GM19351 (cell line): ENCODE results near the gene SST.
"Not testable (repeated sequence)": the region's sequence is repeated elsewhere in the genome, so short reads cannot be mapped to it uniquely, and the experiment has no call there.

Source experiments
- ATAC-seq: cut with Tn5 transposase; IDR thresholded peaks from one replicate; pipeline ENCODE4 v1.9.1; 2021; ENCODE audit warnings: mild to moderate bottlenecking, moderate library complexity; ENCODE audit not compliant: unreplicated experiment

The SST gene

DNA sequence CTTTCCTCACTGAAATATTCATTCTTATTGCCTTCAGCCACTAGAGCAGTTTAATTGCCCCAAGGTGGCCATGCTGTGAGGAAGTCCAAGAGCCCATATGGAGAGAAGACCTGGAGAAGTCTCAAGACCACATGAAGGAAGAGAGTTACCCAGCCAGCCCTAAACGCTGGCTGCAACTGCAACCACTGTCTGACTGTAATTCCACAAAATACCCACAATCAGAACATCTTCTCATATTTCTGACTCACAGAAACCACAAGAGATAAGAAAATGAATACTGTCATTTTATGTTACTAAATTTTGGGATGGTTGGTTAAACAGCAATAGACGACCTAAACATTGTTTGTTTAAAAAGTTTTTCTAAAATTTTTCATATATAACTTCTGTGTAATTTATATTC, 14.7 kb upstream of the SST start:
- ATAC-seq = no peak

- no peak for ATAC-seq
Measured at GRCh38 chr3:187684444-187684843, 14.2 kb upstream of the SST start.

GRCh38 chr3:187681756-187682155, 11.6 kb upstream of the SST start:
- not testable (repeated sequence) for ATAC-seq

DNA sequence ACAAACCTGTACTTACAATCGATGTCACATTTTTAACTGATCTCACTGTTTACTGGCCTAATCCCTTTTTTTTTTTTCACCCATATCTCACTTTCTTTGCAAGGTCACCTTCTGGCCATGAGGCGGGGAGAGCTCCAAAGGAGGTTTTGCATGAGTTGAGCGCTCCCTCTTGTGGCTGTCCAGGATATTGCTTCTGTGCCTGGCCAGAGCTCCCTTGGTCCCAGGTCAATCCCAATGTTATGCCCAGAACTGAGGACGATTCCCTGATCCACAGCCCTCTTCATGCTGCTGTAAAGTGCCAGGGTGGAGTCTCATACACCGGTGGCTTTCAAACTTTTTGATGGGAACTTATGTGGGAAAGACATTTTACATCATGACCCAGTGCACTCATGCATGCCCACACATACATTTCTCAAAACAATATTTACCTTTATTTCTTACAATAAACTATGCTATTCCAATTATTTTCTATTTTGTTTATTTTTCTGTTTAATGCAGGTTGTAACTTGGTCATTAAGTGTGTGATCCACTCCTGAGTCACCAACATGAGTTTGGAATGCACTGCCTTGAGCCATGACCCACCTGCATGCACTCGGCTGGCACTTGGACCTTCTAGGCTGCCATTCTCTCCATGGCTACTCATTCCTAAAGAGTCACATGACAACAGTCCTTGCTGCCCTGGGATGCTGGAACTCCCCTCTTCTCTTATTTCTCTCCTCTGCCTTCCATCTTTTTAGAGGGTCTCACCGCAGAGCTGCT, 9.6 kb upstream of the SST start:
- peak; percentile 86 for ATAC-seq

- no peak for ATAC-seq
Measured at GRCh38 chr3:187678726-187679268, 8.6 kb upstream of the SST start.

DNA sequence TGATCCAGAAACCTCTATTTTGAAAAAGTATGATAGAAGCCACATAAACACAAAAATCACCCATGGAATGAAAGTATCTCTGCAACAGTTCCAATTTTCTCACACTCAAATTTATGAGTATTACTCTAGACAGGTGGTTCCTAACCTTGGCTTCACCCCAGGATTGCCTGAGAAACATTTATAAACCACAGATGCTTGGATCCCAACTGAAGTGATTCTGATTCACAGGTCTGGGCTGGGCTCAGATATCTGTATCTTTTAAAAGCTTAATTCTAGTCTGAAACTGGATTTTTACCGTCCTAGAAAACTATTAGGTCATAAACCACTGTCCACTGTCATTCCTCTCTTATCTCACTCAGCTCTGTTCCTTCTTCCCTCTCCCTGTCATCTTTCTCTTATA, 7.4 kb upstream of the SST start:
- ATAC-seq = no peak

DNA sequence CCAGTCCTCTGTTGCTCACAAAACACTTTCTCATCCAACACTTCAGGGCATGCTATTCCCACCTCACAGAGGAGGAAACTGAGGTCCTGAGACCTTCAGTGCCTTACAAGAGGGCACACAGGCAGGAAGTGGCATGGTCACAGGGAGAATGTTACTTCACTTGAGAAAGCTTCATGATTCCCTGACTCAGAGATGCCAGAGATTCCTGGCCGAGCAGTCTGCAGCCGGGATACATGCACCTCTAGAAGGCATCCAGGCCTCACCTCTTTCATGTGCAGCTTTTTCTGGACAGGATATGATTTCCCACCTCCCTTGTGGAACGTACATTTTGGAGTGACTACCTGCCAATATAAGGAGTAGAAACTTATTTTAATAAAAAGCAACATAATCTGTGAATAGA, 2.8 kb upstream of the SST start:
- ATAC-seq = no peak

- no peak for ATAC-seq
Measured at GRCh38 chr3:187667526-187667925, 2.7 kb downstream of the SST start.

DNA sequence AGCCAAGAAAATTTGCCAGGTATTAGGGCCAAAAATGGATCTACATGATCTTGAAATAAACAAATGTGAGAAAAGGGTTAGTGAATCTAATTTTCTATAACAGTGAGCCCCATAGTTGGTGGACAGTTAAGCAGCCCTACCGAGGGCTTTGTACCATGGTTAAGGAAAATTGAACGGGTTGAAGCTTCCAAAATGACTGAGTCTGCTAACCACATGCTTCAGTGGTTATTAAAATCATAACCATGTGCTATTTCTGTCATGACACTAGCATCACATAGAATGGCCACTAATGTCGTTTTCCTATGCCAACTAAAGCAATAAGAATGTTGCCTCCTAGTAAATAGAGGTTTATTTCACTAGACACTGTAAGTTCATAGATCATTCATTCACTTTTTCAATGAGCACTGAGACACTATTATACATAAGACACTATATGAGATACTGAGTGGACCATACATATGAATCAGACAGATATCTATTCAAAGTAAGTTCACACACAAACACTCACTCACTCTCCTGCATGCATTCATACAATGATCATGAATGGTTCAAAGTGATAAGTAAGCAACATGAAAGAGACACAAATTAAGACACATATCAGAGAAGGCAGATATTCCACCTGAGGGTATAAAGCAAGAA, 4.3 kb downstream of the SST start:
- ATAC-seq = no peak

DNA sequence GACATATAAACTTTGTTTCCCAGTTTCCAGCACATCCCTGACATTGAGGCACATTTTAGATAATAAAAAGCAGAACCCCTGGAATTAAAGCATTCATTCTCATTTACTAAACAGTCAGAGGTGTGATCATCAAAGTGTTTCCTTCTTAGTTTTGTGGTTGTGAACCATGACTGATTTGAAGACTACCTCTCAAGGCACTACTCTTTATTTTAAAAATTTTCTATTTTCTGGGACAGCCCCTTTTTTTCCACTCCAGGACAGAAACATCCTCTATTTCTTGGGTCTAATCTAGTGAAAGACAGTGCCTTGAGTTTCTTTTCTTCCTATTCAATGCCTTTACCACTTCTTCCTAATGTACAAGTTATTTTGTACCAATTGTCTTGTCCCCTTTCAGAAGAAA, 5.2 kb downstream of the SST start:
- no peak for ATAC-seq

DNA sequence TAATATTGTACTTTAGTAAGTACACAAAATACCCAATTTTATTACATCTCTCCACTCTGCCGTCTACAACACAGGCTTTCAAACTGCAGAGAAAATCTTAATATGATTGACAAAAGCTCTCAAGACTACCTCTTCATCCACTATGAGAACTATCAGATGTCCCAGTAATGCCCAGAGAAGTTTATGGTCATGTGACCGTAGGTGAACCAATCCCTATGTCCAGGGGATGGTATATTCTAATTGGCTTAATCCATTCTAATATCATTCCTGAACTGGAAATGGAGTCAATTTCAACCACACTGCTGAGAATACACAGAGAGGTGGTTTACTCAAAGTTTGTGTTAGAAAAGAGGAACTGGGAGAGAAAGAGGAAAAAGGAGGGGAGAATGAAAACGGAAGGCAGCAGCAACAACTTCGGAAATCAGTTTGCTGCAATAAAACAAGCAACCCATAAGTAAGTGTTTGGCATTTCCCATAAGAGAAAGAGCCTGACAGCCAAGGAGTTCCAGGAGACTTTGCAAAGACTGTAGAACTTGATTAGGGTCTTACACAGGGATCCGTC, 7.3 kb downstream of the SST start:
- no peak for ATAC-seq

GRCh38 chr3:187661267-187661666, 8.9 kb downstream of the SST start:
- ATAC-seq = no peak

DNA sequence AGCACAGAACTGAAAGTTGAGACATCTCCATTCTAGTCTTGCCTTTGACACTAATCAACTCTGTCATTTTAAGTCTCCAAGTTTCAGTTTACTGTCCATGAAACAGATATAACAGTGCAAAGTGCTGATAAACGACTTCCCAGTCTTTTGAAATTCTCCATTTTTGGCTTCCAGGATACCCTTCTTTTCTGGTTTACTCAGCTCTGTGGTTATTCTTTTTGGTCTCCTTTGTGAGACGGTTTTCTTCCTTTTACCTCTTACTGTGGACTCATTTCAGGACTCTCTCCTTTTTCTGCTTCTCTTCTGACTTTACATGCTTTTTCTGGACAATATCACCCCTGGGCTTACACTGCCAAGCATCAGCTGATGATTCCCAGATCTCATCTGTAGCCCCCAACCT, 18.9 kb downstream of the SST start:
- no peak for ATAC-seq

DNA sequence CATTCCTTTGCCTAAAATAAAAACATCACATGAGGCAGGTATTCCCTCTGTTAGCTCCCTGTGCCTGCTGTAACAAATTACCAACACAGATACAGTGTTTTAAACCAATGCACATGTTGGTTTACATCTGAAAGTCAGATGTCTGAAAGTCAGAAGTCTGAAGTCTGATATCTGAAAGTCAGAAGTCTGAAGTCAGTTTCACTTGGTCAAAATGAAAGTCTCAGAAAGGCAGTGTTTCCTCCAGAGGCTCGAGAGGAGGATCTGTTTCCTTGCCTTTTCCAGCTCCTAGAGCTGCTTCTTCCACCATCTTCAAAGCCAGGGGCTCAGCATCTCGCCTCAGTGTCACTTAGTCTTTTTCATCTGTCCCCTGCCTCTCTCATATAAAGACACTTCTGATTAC, 22.0 kb downstream of the SST start:
- peak; percentile 96 for ATAC-seq

- no peak for ATAC-seq
Measured at GRCh38 chr3:187646906-187647660, 23.1 kb downstream of the SST start.

DNA sequence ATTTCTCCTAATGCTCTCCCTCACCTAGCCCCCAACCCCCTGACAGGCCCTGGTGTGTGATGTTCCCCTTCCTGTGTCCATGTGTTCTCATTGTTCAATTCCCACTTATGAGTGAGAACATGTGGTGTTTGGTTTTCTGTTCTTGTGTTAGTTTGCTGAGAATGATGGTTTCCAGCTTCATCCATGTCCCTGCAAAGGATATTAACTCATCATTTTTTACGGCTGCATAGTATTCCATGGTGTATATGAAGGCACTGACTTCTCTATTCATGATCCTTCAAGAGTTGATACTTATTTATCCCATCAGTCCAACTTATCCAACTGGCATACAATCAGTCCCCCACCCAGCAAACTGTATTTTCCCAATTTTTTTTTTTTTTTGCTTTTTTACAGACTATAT, 24.8 kb downstream of the SST start:
- ATAC-seq = not testable (repeated sequence)

- ATAC-seq = no peak
Measured at GRCh38 chr3:187642861-187643260, 27.3 kb downstream of the SST start.

DNA sequence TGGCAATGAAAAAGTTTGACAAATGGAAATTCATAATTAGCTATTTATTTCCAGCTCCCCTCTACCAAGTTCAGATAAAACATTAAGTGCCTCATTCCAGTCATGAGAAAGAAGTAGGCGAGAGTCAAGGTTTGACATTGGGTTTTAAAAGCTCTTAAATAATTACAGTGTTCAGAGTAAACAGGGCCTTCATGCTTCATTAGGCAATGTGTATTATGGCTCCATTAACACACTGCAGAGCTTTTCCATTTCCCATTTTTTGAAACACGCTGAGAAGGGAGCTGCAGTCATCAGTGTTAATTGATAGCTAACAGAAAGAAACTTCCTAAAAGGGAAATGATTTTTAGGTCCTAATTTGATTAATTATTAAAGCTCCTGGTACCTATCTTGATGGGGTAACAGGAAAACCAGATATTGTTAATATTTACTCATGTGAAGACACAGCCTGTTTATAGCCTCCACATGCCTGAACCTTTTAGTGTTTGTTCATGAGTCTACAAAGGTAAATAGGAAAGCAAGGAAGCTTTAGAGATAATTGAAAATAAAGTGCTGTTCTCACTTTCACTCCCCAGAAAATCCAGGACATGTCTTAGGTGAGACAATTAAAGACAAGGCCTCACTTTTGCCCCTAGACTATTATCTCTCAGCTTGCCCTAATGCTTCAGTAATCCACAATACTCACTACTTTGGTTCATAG, 28.7 kb downstream of the SST start:
- no peak for ATAC-seq

DNA sequence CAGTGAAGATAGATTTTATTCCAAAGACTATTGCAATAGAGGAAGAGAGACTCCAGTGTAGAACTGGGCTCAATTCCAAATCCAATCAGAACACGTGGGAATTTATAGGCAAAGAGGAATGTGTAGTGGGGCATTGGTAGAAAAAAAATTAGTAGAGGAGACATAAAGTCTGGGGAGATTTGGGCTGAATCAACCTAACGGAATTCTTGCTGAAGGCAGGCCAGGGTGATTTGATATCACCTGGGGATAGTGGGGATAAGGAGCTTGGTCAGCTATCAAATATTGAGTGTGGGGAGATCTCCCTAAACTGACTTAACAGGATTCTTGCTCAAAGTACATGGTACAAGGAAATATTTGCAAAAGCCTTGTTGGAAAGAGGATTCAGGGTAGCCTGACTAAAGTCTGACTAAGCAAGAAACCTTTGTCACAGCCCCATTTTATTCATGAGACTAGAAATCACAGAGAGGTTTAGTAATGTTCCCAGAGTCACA, 29.6 kb downstream of the SST start:
- no peak for ATAC-seq

- ATAC-seq = no peak
Measured at GRCh38 chr3:187639927-187640568, 30.1 kb downstream of the SST start.
